ENCODE measurements around the gene AQP7. TPM values are rescaled to one million over a fixed set of nuclear protein-coding genes. Genes with fewer than 3 reads are reported as not detected.
"Not testable (repeated sequence)": the region's sequence is repeated elsewhere in the genome, so short reads cannot be mapped to it uniquely, and the experiment has no call there.

Gene AQP7
- total RNA-seq, 3 donors from 2014 or later, result not detected

DNA sequence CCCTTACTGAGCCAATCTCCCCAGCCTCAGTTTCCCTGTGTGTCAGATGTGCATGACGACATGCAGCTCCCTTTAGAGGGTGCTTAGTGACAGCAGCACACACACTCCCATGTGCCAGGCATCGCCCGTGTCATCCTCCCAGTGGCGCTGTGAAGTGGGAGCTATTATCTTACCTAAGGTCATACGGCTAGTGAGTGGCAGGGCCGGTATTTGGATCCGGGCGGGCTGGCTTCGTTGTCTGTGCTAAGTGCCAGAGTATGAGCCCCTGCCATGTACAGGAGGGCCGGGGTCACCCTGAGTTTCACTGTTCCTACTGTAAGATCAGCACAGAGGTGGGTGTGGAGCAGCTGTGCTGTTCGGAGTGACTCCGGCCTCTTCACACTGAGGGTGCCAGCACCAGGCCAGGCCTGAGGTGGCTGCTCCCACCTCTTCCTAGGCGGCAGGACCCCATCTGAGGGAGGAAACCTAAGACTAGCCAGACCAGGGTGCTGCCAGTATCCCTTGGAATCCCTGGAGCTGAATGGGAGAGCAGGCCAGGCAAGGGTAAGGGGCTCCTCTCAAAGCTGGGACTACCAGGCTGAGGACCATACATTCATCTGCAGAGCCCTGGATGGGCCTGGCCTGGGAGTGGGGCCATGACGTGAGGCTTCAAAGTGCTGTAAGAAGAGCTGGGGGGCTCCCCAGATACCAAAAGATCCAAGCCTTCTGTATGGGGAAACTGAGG, 22.5 kb downstream of the AQP7 start:
- Mint-ChIP-seq H3K4me1 (ENCODE audit: low read depth) (peaks cover 5% of the 10 kb centered on the region), H3K9me3 (no peaks in the 10 kb centered on the region), H3K36me3 (ENCODE audit: insufficient read depth) (no peaks in the 10 kb centered on the region), H3K27me3 (ENCODE audit: low read depth) (no peaks in the 10 kb centered on the region), H3K4me3 (no peak overlapping the region)
- DNase-seq, result no peak
- ATAC-seq, result no peak

DNA sequence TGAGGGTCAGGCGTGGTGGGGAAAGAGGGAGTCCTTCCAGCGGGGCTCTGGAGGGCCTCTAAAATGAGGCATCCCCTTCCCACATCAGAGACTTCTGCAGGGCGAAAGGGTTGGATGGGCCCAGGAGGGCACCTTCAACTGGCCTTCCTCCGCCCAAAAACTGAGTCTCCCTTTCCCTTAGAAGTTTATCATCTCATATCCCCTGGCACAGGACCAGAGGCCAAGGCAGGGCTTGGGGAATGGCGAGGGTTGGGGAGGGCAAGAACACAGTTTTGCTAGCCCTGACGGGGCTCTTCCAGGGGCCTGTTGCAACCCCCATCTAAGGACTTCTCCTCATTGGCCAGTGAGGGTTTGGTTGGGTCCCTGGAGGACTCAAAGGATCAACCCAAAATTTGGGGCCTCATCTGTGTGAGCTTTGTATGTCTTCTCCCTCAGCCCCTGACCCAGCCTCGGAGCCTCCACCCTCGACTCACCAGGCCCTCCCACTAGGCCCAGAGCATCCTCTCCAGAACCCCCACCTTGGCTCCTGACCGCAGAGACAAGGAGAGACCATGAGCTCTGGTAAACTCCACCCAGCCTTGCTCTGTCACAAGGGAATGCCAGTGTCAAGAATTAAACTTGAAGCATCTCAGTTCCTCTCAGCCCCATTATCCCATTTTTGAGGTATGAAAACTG, 24.1 kb downstream of the AQP7 start:
- Mint-ChIP-seq H3K27me3 (ENCODE audit: low read depth) (no peaks in the 10 kb centered on the region), H3K4me3 (no peak overlapping the region)
- ATAC-seq, result no peak

DNA sequence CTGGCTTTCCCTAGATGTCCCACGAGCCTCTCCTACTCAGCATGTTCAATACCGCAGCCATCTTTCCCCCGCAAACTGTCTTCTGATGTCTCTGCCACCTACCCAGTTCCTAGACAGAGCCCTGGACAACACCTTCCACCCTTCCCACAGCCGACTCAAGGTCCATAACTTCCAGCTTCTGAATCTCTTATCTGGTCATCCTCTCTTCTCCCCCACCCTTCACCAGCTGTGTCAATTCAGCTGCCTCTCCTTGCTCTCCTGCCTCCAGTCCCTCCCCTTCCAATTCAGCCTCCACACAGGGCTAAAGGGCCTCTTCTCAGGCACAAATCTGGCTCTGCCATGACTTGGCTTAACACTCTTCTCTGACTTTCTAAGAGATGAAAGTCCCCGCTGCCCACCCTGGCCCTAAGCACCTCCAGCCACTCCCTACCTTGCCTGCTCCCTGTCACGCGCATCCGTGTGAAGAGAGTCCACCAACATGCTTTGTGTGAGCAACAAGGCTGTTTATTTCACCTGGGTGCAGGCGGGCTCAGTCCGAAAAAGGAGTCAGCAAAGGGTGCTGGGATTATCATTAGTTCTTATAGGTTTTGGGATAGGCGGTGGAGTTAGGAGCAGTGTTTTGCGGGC, 25.2 kb downstream of the AQP7 start:
- ATAC-seq (no peak), DNase-seq (no peak)
- Mint-ChIP-seq H3K27me3 (ENCODE audit: low read depth) (no peaks in the 10 kb centered on the region), H3K9me3 (no peaks in the 10 kb centered on the region), H3K4me1 (ENCODE audit: low read depth) (peaks cover 8% of the 10 kb centered on the region), H3K4me3 (no peak overlapping the region), H3K36me3 (ENCODE audit: insufficient read depth) (no peaks in the 10 kb centered on the region)

More for the DNA sequence above, 24.1 kb downstream of the AQP7 start:
- H3K36me3 Mint-ChIP-seq (ENCODE audit: insufficient read depth), result no peaks in the 10 kb centered on the region
- no peak for DNase-seq
- H3K9me3 Mint-ChIP-seq, result no peaks in the 10 kb centered on the region
- H3K4me1 Mint-ChIP-seq (ENCODE audit: low read depth), result peaks cover 8% of the 10 kb centered on the region

DNA sequence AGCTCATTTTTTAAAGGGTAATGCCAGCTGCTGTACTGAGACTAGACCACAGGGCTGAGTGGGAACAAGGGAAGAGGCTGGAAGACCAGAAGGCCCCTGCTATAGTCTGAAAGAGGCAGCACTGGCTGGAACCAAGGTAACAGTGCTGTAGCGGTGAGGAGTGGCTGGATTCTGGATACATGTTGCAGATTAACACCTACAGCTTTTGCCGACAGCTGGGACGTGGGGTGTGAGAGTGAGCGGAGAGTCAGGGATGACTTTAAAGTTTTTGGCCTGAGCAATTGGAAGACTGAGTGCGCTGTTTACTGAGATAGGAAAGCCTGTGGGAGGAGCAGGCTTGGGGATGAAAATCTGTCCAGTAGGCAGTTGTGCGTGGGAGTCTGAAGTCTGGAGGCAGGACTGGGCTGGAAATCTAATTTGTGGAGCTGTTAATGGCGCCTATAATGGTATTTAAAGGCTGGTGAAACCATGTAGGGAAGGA, 26.5 kb downstream of the AQP7 start:
- ATAC-seq, result no peak
- Mint-ChIP-seq H3K4me3 (no peak overlapping the region), H3K4me1 (ENCODE audit: low read depth) (peaks cover 8% of the 10 kb centered on the region)

DNA sequence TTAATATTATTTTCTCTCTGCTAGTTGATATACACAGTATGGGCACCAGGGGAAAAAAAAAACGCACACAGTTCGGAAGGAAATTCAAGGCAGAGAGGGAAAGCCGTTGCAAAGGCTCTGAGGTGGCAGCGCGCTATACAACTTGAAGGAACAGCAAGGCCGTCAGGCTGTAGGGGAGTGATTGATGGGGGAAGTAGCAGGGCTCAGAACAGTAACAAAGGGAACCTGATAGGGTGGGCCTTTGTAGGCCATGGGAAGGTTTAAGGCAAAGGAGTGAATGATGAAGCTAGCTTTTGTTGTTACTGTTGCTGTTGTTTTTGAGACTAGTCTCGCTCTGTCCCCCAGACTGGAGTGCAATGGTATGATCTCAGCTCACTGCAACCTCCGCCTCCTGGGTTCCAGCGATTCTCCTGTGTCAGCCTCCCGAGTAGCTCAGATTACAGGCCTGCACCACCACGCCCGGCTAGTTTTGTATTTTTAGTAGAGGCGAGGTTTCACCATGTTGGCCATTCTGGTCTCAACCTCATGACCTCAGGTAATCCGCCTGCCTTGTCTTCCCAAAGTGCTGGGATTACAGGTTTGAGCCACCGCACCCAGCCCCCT, 27.0 kb downstream of the AQP7 start:
- ATAC-seq (no peak), DNase-seq (no peak)
- peaks cover 8% of the 10 kb centered on the region for H3K4me1 Mint-ChIP-seq (ENCODE audit: low read depth)
- H3K4me3 Mint-ChIP-seq, result peak overlapping the region; percentile 26
- peaks cover 8% of the 10 kb centered on the region for H3K36me3 Mint-ChIP-seq (ENCODE audit: insufficient read depth)
- no peaks in the 10 kb centered on the region for H3K27me3 Mint-ChIP-seq (ENCODE audit: low read depth)
- no peaks in the 10 kb centered on the region for H3K9me3 Mint-ChIP-seq

More for the DNA sequence above, 26.5 kb downstream of the AQP7 start:
- Mint-ChIP-seq H3K36me3 (ENCODE audit: insufficient read depth) (peaks cover 5% of the 10 kb centered on the region), H3K27me3 (ENCODE audit: low read depth) (no peaks in the 10 kb centered on the region), H3K9me3 (no peaks in the 10 kb centered on the region)
- no peak for DNase-seq

DNA sequence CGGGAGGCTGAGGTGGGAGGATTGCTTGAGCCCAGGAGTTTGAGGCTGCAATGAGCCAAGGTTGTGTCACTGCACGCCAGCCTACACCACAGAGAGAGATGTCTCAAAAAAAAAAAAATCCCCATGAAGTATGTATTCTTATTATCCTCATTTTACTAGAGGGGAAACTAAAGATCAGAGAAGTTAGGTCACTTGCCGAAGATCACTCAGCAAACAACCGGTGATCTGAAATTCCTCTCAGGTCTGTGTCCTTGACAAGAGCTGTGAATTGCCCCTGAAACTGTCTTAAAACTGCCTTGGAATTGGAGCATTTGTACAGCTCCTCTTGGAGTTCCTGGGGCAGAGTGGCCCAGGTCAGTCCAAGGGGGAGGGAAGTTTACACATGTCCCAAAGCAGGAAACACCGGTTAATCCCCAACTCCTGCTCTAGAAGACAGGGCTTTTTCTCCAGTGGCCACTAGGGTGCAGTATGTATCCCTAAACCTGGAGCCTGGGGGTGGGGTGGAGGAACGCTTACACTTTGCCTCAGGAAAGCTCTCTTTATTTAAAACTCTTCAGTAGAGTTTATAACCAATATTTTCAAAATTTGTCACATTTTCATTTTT, 27.6 kb downstream of the AQP7 start:
- peak; percentile 80 to 85 for ATAC-seq
- peaks cover 8% of the 10 kb centered on the region for H3K4me1 Mint-ChIP-seq (ENCODE audit: low read depth)
- H3K4me3 Mint-ChIP-seq, result peak overlapping the region; percentile 26
- peaks cover 13% of the 10 kb centered on the region for H3K36me3 Mint-ChIP-seq (ENCODE audit: insufficient read depth)
- H3K27me3 Mint-ChIP-seq (ENCODE audit: low read depth), result no peaks in the 10 kb centered on the region
- H3K9me3 Mint-ChIP-seq, result no peaks in the 10 kb centered on the region
- DNase-seq, result peak; percentile 60

DNA sequence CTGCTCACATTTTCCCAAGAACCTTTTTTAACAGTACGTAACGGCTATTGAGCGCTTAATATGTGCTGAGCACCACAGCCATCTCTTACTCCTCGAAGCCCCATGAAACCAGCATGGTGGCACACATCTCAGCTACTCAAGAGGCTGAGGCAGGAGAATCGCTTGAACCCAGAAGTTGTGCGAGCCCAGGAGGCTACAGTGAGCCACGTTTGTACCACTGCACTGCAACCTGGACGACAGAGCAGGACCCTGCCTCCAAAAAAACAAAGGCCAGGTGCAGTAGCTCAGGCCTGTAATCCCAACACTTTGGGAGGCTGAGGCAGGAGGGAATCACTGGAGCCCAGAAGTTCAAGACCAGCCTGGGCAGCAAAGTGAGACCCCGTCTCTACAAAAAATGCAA, 28.2 kb downstream of the AQP7 start:
- DNase-seq, result no peak
- Mint-ChIP-seq H3K9me3 (no peaks in the 10 kb centered on the region), H3K4me1 (ENCODE audit: low read depth) (peaks cover 8% of the 10 kb centered on the region), H3K27me3 (ENCODE audit: low read depth) (no peaks in the 10 kb centered on the region), H3K36me3 (ENCODE audit: insufficient read depth) (peaks cover 17% of the 10 kb centered on the region), H3K4me3 (no peak overlapping the region)
- ATAC-seq, result no peak

DNA sequence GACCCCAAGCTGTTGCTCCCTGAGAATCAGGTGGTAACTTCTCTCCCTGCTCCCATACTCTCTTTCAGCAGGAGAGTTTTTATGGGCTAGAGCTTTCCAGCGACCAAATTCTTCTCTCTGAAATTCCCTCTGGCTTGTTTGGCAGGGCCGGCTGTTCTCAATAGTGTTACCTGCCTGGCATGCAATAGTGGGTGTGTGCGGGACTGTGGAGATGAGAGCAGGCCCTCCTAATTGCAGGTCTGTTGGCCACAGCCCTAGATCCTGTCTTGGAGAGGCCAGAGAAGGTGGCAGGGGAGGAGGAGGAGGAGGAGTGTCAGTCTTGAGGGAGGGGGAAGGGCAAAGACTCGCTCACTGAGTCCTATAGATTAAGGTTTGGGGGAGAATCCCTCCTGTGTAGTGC, 29.5 kb downstream of the AQP7 start:
- Mint-ChIP-seq H3K36me3 (ENCODE audit: insufficient read depth) (peaks cover 20% of the 10 kb centered on the region), H3K27me3 (ENCODE audit: low read depth) (no peaks in the 10 kb centered on the region), H3K4me3 (no peak overlapping the region), H3K4me1 (ENCODE audit: low read depth) (peaks cover 8% of the 10 kb centered on the region), H3K9me3 (no peaks in the 10 kb centered on the region)
- ATAC-seq, result no peak
- no peak for DNase-seq

DNA sequence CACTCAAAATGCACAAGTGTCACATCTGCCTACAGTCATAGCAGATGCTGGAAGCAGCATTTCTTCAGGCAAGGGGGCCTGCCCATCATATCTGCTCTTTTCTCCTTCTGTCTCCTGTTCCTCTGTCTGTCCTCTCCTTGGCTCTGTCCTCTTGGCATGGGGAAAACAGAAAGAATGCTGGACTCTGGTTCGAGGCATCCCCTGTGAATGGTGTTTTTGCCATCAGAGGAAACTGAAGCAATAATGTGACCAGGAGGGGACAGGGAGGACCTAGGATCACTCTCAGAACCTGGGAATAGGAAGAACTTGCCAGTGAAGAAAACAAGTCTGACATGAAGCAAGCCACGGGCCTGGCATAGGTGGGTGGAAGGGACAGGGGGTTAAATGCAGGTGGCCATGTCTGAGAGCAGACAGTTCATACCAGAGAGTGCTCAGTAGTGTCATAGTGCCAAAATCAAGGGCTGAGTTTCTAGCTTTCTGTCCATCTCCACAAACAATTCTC, 35.3 kb downstream of the AQP7 start:
- Mint-ChIP-seq H3K4me3 (no peak overlapping the region), H3K36me3 (ENCODE audit: insufficient read depth) (peaks cover 51% of the 10 kb centered on the region), H3K27me3 (ENCODE audit: low read depth) (no peaks in the 10 kb centered on the region), H3K4me1 (ENCODE audit: low read depth) (no peaks in the 10 kb centered on the region), H3K9me3 (no peaks in the 10 kb centered on the region)
- DNase-seq (no peak), ATAC-seq (no peak)

DNA sequence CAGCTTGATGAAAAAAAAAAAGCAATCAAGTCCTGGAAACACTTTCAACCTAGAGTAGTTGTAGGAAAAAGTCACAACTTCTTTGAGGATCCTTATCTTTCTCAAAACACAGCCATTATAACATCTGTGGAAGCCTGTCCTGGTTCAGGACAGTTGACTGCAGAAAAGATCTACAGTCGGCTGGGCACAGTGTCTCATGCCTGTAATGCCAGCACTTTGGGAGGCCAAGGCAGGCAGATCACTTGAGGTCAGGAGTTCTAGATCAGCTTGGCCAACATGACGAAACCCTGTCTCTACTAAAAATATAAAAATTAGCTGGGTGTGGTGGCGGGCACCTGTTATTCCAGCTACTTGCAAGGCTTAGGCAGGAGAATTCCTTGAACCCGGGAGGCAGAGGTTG, 37.6 kb downstream of the AQP7 start:
- H3K4me1 Mint-ChIP-seq (ENCODE audit: low read depth); H3K4me3 Mint-ChIP-seq; H3K27me3 Mint-ChIP-seq (ENCODE audit: low read depth); DNase-seq; ATAC-seq; H3K9me3 Mint-ChIP-seq: not testable (repeated sequence)
- peaks cover 43% of the 10 kb centered on the region for H3K36me3 Mint-ChIP-seq (ENCODE audit: insufficient read depth)

DNA sequence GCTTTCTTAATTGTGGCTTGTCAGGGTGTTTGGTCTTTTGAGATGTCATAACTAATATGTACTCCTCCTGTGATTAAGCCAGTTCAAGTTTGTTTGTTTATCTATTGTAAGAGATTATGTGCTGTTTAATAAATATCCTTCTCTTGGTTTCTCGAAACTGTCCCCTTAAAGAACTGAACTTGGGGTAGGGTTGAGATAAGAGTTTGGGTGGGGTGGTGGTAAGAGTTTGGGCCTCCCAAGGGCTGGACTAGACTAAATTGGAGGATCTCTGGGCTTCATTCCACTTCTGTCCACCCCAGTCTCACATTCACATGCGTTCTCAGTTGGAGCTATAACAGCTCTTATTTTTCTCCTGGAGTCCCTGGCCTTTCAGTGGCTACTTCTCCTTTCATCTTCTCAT, 38.2 kb downstream of the AQP7 start:
- DNase-seq, result no peak
- Mint-ChIP-seq H3K27me3 (ENCODE audit: low read depth) (no peaks in the 10 kb centered on the region), H3K9me3 (no peaks in the 10 kb centered on the region), H3K36me3 (ENCODE audit: insufficient read depth) (peaks cover 40% of the 10 kb centered on the region), H3K4me1 (ENCODE audit: low read depth) (no peaks in the 10 kb centered on the region), H3K4me3 (no peak overlapping the region)
- ATAC-seq, result no peak

DNA sequence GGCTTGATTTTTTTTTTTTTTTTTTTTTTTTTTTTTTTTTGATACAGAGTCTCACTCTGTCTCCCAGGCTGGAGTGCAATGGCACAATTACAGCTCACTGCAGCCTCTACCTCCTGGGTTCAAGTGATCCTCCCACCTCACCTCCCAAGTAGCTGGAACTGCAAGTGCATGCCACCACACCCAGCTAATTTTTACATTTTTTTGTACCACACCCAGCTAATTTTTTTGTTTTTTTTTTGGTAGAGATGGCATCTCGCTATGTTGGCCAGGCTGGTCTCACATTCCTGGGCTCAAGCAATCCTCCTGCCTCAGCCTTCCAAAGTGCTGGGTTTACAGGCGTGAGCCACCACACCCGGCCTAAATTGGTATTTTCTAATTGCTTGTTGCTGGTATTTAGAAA, 43.7 kb downstream of the AQP7 start:
- H3K9me3 Mint-ChIP-seq; H3K27me3 Mint-ChIP-seq (ENCODE audit: low read depth); DNase-seq; H3K4me3 Mint-ChIP-seq; ATAC-seq; H3K4me1 Mint-ChIP-seq (ENCODE audit: low read depth): not testable (repeated sequence)
- peaks cover 24% of the 10 kb centered on the region for H3K36me3 Mint-ChIP-seq (ENCODE audit: insufficient read depth)

DNA sequence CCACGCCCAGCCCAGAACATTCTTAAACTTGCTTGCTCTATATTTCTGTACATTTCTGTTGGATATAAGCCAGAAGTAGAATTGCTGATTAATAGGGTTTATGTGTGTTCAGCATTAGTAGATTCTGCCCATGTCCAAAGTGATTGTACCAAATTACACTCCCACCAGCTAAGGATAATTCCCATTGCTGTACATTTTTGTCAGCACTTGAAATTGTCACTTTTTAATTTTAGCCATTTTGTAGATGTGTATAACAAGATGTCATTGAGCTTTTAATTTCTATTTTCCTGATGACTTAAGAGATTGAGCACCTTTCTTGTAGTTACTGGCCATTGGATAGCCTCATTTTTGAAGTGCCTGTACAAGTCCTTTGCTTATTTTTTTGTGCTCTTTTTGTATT, 46.4 kb downstream of the AQP7 start:
- Mint-ChIP-seq H3K4me1 (ENCODE audit: low read depth) (no peaks in the 10 kb centered on the region), H3K36me3 (ENCODE audit: insufficient read depth) (peaks cover 24% of the 10 kb centered on the region), H3K9me3 (no peaks in the 10 kb centered on the region), H3K4me3 (no peak overlapping the region), H3K27me3 (ENCODE audit: low read depth) (no peaks in the 10 kb centered on the region)
- DNase-seq, result no peak
- no peak for ATAC-seq

DNA sequence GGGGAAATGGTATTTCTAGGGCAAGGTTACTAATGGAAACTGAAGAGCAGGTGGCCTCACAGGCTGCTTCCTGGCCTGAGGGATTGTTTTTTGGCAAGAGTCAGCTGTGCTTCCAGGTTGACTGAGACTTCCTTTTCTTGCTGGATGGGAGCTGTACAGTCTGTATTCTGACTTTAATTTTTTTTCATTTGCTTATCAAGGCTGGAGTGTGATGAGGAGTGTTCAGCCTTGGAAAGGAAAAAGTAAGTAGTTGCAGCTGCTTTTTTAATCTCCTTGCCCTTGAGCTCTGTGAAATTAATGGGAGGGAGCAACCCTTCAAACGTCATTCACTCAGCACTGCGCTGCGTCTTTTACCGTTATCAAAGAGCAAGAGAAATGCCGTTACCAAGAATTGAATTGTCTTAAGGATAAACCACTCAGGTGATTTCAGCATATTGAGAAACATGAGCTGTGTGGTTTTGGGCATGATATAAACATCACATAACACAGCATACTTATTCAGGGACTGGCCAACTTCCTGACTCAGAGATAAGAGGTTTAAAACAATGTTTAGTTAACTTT, 47.6 kb downstream of the AQP7 start:
- H3K4me3 Mint-ChIP-seq, result no peak overlapping the region
- DNase-seq (no peak), ATAC-seq (no peak)
- no peaks in the 10 kb centered on the region for H3K27me3 Mint-ChIP-seq (ENCODE audit: low read depth)
- H3K36me3 Mint-ChIP-seq (ENCODE audit: insufficient read depth), result peaks cover 22% of the 10 kb centered on the region
- no peaks in the 10 kb centered on the region for H3K9me3 Mint-ChIP-seq
- no peaks in the 10 kb centered on the region for H3K4me1 Mint-ChIP-seq (ENCODE audit: low read depth)
